Gastroesophageal sphincter (tissue), 2 donors: ENCODE results near the gene STRAP.

Experiments
- EP300 ChIP-seq: sonication (generic); formaldehyde crosslinking; IDR thresholded peaks from one replicate; pipeline ENCODE4 v1.6.1; 2017; ENCODE audit warnings: antibody characterized with exemption, mild to moderate bottlenecking
- POLR2A ChIP-seq, 2 donors: fragments of 450-650 bp; IDR thresholded peaks; one replicate each; pipeline ENCODE4 v1.6.1; 2017; ENCODE audit warnings: antibody characterized with exemption in 2 of 2, mild to moderate bottlenecking in 2 of 2, moderate library complexity in 1 of 2

DNA sequence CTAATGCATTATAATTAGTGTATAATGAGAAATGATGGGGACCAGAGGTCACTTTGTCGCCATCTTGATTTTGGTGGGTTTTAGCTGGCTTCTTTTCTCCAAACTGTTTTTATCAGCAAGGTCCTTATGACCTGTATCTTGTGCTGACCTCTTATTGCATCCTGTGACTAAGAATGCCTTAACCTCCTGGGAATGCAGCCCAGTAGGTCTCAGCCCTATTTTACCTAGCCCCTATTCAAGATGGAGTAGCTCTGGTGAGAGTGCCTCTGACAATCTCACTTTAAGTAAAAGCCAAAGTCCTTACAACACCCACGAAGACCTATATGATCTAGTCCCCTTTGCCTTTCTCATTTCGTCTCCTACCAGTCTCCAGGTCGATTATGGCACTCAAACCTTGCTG is 28.3 kb upstream of the STRAP start:
- TF ChIP-seq EP300 (no peak), POLR2A (IDR thresholded peaks at IDR 0.05) (no peak)
